HepG2 (cell line): ENCODE measurements around the gene C20orf144. TPM values are rescaled to one million over a fixed set of nuclear protein-coding genes. Genes with fewer than 3 reads are reported as not detected.

Source experiments
- ATAD3A ChIP-seq: sonication (generic); formaldehyde crosslinking; IDR thresholded peaks from 2 replicates; pipeline ENCODE4 v1.4.0; 2020; ENCODE audit warnings: missing genetic modification reagents
- EEA1 ChIP-seq: sonication (generic); formaldehyde crosslinking; IDR thresholded peaks from 2 replicates; pipeline ENCODE4 v1.5.1; 2020; ENCODE audit warnings: mild to moderate bottlenecking, missing genetic modification reagents, borderline replicate concordance
- FOXC1 ChIP-seq: sonication (generic); formaldehyde crosslinking; IDR thresholded peaks from 2 replicates; pipeline ENCODE4 v1.8.0; 2022; ENCODE audit warnings: mild to moderate bottlenecking, missing genetic modification reagents, borderline replicate concordance
- HNRNPK ChIP-seq: fragments of 200-400 bp; formaldehyde crosslinking; IDR thresholded peaks from 2 replicates; pipeline ENCODE4 v1.6.1; 2018; ENCODE audit warnings: low read length, low read depth, moderate library complexity, mild to moderate bottlenecking; ENCODE audit not compliant: poor library complexity, severe bottlenecking
- MED13 ChIP-seq: sonication (generic); formaldehyde crosslinking; IDR thresholded peaks from 2 replicates; pipeline ENCODE4 v1.5.0; 2020; ENCODE audit warnings: missing genetic modification reagents
- PTBP1 ChIP-seq: fragments of 200-400 bp; formaldehyde crosslinking; IDR thresholded peaks from 2 replicates; pipeline ENCODE4 v1.6.1; 2018; ENCODE audit warnings: low read length, low read depth; ENCODE audit not compliant: poor library complexity, severe bottlenecking
- RAD21 ChIP-seq: fragments of 450-650 bp; formaldehyde crosslinking; IDR thresholded peaks from 2 replicates; pipeline ENCODE4 v1.5.0; 2020; ENCODE audit warnings: mild to moderate bottlenecking
- SIX4 ChIP-seq: sonication (generic); formaldehyde crosslinking; IDR thresholded peaks from 2 replicates; pipeline ENCODE4 v1.4.0; 2020; ENCODE audit warnings: missing genetic modification reagents
- ZBTB20 ChIP-seq: sonication (generic); formaldehyde crosslinking; IDR thresholded peaks from 2 replicates; pipeline ENCODE4 v1.8.1; 2023; ENCODE audit warnings: missing genetic modification reagents, low read depth, mild to moderate bottlenecking, borderline replicate concordance
- ZC3H13 ChIP-seq: sonication (generic); formaldehyde crosslinking; IDR thresholded peaks from 2 replicates; pipeline ENCODE4 v1.8.1; 2023; ENCODE audit warnings: mild to moderate bottlenecking, missing genetic modification reagents, moderate library complexity
- ZNF12 ChIP-seq: sonication (generic); formaldehyde crosslinking; IDR thresholded peaks from 2 replicates; pipeline ENCODE4 v1.5.0; 2020; ENCODE audit warnings: missing genetic modification reagents
- ZNF570 ChIP-seq: sonication (generic); formaldehyde crosslinking; IDR thresholded peaks from 2 replicates; pipeline ENCODE4 v1.4.0; 2020; ENCODE audit warnings: mild to moderate bottlenecking, missing genetic modification reagents, borderline replicate concordance
- ZNF678 ChIP-seq: sonication (generic); formaldehyde crosslinking; IDR thresholded peaks from 2 replicates; pipeline ENCODE4 v1.4.0; 2020; ENCODE audit warnings: mild to moderate bottlenecking, missing genetic modification reagents
- ZNF788 ChIP-seq: sonication (generic); formaldehyde crosslinking; IDR thresholded peaks from 2 replicates; pipeline ENCODE4 v1.5.0; 2020; ENCODE audit warnings: mild to moderate bottlenecking, missing genetic modification reagents, borderline replicate concordance
- polyA plus RNA-seq, 8 experiments: library from polyadenylated mRNA; depleted of rRNA in 3 of 8; stranded (reverse) in 7 of 8; unstranded in 1 of 8; fragments of >200 nt; fragmentation: Illumina TruSeq in 4 of 8; extraction: Trizol in 4 of 8; gene quantifications; 2 replicates each; pipeline versions ENCODE4 v1.2.1 to v1.2.3, GENCODE V29; 2011 to 2016; ENCODE audit warnings: low read depth in 4 of 8, missing spikeins in 1 of 8, mixed read lengths in 1 of 8; ENCODE audit not compliant: insufficient read depth in 1 of 8
- total RNA-seq, 5 experiments: library from RNA; depleted of rRNA; stranded (reverse); fragments of >200 nt; fragmentation: Illumina TruSeq; extraction: Trizol; gene quantifications; 2 replicates each; pipeline ENCODE4 v1.2.3, GENCODE V29; 2016; ENCODE audit warnings: low read depth in 1 of 5
- TF ChIP-seq, protein P1 (sequence below): sonication (generic); formaldehyde crosslinking; IDR thresholded peaks from 2 replicates; pipeline ENCODE4 v1.4.0; 2020; ENCODE audit warnings: missing genetic modification reagents
- TF ChIP-seq, protein P2 (sequence below): sonication (generic); formaldehyde crosslinking; conservative IDR thresholded peaks from 2 replicates; pipeline ENCODE4 v1.4.0; 2020; ENCODE audit warnings: missing genetic modification reagents
- TF ChIP-seq, protein P3 (sequence below): sonication (generic); formaldehyde crosslinking; IDR thresholded peaks from 2 replicates; pipeline ENCODE4 v1.9.0; 2021; ENCODE audit warnings: missing genetic modification reagents, borderline replicate concordance
- TF ChIP-seq, protein P4 (sequence below): fragments of 450-650 bp; IDR thresholded peaks from 2 replicates; pipeline ENCODE4 v1.6.1; 2016
- TF ChIP-seq, protein P5 (sequence below): sonication (generic); formaldehyde crosslinking; IDR thresholded peaks from 2 replicates; pipeline ENCODE4 v1.4.0; 2020; ENCODE audit warnings: missing genetic modification reagents, mild to moderate bottlenecking, borderline replicate concordance

The C20orf144 gene
- total and polyA plus RNA-seq, 2 of the 13 experiments (the other 11 are each of a cell fraction or from before 2014, with no cell fraction given), result 0.09 to 0.16 TPM

DNA sequence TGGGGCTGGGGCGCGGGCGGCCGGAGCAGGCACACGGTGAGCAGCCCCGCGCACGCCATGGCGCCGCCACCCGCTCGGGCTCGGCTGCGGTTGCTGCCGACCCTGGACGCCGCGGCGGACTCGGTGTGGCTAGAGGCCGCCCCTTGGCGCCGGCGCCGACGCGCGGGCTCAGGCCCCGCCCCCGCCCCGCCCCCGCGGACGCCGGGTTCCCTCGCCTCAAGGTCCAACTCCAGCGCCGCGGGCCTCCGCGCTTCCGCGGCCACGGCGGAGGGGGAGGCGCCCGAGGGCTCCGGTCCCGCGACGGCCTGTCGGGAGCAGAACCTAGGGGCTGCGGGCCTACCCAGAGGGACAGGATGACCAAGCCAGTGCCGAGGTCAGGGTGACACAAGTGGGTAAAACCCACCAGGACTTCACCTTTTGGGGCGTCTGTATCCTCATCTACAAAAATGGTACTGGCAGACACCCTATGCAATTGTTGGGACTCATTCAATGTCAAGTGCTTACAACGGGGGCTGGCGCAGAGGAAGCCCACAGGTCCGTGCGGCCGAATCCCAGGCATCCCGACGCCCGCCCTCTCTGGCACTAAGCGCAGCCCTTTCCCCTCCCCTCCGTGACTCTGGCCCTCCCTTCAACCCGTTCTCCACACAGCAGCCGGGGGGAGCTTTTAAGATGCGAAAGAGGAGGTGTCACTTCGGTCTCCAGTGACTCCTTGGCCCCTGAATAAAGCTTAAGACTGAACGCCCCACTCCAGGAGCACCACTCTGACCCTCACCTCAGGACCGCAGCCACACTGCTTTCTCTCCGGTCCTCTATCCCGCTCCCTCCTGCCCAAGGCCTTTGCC, 12.4 kb downstream of the C20orf144 start, which contains the start of gene NECAB3 (continued):
- peak; percentile 75; the same call in 1 of the 2 replicates for TF ChIP-seq ZNF678 (CRISPR knock-in tag)
- peak; percentile 48; the same call in 1 of the 2 replicates for TF ChIP-seq ZNF12 (CRISPR knock-in tag)
- peak; percentile 46; the same call in 1 of the 2 replicates for TF ChIP-seq FOXC1 (CRISPR knock-in tag)
- TF ChIP-seq ATAD3A, result peak; percentile 21; the same call in 1 of the 2 replicates
- peak; percentile 80 for TF ChIP-seq RAD21
- peak; percentile 74; the same call in 1 of the 2 replicates for TF ChIP-seq EEA1 (CRISPR knock-in tag)
- 0 out of 2 replicates have a peak, but pooled peaks have one; percentile 5 for TF ChIP-seq SIX4 (CRISPR knock-in tag)
- TF ChIP-seq MED13 (CRISPR knock-in tag), result peak; percentile 56; the same call in 1 of the 2 replicates
- peak; percentile 93 for TF ChIP-seq ZC3H13 (CRISPR knock-in tag)
- TF ChIP-seq, protein P1, sequence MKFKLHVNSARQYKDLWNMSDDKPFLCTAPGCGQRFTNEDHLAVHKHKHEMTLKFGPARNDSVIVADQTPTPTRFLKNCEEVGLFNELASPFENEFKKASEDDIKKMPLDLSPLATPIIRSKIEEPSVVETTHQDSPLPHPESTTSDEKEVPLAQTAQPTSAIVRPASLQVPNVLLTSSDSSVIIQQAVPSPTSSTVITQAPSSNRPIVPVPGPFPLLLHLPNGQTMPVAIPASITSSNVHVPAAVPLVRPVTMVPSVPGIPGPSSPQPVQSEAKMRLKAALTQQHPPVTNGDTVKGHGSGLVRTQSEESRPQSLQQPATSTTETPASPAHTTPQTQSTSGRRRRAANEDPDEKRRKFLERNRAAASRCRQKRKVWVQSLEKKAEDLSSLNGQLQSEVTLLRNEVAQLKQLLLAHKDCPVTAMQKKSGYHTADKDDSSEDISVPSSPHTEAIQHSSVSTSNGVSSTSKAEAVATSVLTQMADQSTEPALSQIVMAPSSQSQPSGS (CRISPR knock-in tag), result peak; percentile 66
- TF ChIP-seq, protein P2, sequence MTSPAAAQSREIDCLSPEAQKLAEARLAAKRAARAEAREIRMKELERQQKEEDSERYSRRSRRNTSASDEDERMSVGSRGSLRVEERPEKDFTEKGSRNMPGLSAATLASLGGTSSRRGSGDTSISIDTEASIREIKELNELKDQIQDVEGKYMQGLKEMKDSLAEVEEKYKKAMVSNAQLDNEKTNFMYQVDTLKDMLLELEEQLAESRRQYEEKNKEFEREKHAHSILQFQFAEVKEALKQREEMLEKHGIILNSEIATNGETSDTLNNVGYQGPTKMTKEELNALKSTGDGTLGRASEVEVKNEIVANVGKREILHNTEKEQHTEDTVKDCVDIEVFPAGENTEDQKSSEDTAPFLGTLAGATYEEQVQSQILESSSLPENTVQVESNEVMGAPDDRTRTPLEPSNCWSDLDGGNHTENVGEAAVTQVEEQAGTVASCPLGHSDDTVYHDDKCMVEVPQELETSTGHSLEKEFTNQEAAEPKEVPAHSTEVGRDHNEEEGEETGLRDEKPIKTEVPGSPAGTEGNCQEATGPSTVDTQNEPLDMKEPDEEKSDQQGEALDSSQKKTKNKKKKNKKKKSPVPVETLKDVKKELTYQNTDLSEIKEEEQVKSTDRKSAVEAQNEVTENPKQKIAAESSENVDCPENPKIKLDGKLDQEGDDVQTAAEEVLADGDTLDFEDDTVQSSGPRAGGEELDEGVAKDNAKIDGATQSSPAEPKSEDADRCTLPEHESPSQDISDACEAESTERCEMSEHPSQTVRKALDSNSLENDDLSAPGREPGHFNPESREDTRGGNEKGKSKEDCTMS (CRISPR knock-in tag), result no peak
- TF ChIP-seq, protein P3, sequence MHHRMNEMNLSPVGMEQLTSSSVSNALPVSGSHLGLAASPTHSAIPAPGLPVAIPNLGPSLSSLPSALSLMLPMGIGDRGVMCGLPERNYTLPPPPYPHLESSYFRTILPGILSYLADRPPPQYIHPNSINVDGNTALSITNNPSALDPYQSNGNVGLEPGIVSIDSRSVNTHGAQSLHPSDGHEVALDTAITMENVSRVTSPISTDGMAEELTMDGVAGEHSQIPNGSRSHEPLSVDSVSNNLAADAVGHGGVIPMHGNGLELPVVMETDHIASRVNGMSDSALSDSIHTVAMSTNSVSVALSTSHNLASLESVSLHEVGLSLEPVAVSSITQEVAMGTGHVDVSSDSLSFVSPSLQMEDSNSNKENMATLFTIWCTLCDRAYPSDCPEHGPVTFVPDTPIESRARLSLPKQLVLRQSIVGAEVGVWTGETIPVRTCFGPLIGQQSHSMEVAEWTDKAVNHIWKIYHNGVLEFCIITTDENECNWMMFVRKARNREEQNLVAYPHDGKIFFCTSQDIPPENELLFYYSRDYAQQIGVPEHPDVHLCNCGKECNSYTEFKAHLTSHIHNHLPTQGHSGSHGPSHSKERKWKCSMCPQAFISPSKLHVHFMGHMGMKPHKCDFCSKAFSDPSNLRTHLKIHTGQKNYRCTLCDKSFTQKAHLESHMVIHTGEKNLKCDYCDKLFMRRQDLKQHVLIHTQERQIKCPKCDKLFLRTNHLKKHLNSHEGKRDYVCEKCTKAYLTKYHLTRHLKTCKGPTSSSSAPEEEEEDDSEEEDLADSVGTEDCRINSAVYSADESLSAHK (CRISPR knock-in tag), result no peak
- peak; percentile 90 for TF ChIP-seq ZNF788
- TF ChIP-seq, protein P4, sequence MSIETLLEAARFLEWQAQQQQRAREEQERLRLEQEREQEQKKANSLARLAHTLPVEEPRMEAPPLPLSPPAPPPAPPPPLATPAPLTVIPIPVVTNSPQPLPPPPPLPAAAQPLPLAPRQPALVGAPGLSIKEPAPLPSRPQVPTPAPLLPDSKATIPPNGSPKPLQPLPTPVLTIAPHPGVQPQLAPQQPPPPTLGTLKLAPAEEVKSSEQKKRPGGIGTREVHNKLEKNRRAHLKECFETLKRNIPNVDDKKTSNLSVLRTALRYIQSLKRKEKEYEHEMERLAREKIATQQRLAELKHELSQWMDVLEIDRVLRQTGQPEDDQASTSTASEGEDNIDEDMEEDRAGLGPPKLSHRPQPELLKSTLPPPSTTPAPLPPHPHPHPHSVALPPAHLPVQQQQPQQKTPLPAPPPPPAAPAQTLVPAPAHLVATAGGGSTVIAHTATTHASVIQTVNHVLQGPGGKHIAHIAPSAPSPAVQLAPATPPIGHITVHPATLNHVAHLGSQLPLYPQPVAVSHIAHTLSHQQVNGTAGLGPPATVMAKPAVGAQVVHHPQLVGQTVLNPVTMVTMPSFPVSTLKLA, result no peak
- no peak for TF ChIP-seq ZNF570
- TF ChIP-seq, protein P5, sequence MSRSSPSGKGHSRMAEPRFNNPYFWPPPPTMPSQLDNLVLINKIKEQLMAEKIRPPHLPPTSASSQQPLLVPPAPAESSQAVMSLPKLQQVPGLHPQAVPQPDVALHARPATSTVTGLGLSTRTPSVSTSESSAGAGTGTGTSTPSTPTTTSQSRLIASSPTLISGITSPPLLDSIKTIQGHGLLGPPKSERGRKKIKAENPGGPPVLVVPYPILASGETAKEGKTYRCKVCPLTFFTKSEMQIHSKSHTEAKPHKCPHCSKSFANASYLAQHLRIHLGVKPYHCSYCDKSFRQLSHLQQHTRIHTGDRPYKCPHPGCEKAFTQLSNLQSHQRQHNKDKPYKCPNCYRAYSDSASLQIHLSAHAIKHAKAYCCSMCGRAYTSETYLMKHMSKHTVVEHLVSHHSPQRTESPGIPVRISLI (CRISPR knock-in tag), result peak; percentile 51; the same call in 1 of the 2 replicates
- peak; percentile 49 for TF ChIP-seq PTBP1
- no peak for TF ChIP-seq HNRNPK
- TF ChIP-seq ZBTB20 (CRISPR knock-in tag), result no peak
